Measurements from ENCODE around the gene MICU1. TPM values are rescaled to one million over a fixed set of nuclear protein-coding genes. Genes with fewer than 3 reads are reported as not detected.

Gene MICU1
- total and polyA plus RNA-seq, 2 of the 13 experiments (the other 11 are each of a cell fraction or from before 2014, with no cell fraction given) = 32.5 to 56.1 TPM

GRCh38 chr10:72354356-72355213, 271.3 kb downstream of the MICU1 start, which contains the start of gene DNAJB12 (continued):
- TF ChIP-seq ZNF687 (CRISPR knock-in tag; IDR thresholded peaks at IDR 0.05) = peak; percentile 84
- TF ChIP-seq MYNN (CRISPR knock-in tag; IDR thresholded peaks at IDR 0.05; ENCODE audit: low read depth) = no peak
- peak; percentile 91 for TF ChIP-seq GMEB1 (CRISPR knock-in tag; IDR thresholded peaks at IDR 0.05; ENCODE audit: borderline replicate concordance)
- TF ChIP-seq ZNF773 (CRISPR knock-in tag; IDR thresholded peaks at IDR 0.05; ENCODE audit: borderline replicate concordance) = peak; percentile 69; the same call in 1 of the 2 replicates
- peak; percentile 58; the same call in 1 of the 2 replicates for TF ChIP-seq GATAD2A (CRISPR knock-in tag; IDR thresholded peaks at IDR 0.05)
- TF ChIP-seq CERS6 (CRISPR knock-in tag; IDR thresholded peaks at IDR 0.05) = no peak
- TF ChIP-seq ZNF781 (CRISPR knock-in tag; IDR thresholded peaks at IDR 0.05; ENCODE audit: borderline replicate concordance, not compliant biosample characterization) = peak; percentile 82
- peak; percentile 44; the same call in 1 of the 2 replicates for TF ChIP-seq ZBTB26 (CRISPR knock-in tag; IDR thresholded peaks at IDR 0.05; ENCODE audit: borderline replicate concordance)
- no peak for TF ChIP-seq ZBTB49 (CRISPR knock-in tag; IDR thresholded peaks at IDR 0.05; ENCODE audit: borderline replicate concordance)
- peak; percentile 86 for TF ChIP-seq ZNF430 (CRISPR knock-in tag; IDR thresholded peaks at IDR 0.05)
- TF ChIP-seq RAD21 (CRISPR knock-in tag; IDR thresholded peaks at IDR 0.05) = no peak; the same call in 1 of the 2 replicates
- no peak for TF ChIP-seq KLF6 (CRISPR knock-in tag; IDR thresholded peaks at IDR 0.05)
- no peak for TF ChIP-seq GATA4 (IDR thresholded peaks at IDR 0.05; ENCODE audit: borderline replicate concordance, low read depth)
- TF ChIP-seq STAT5B (CRISPR knock-in tag; IDR thresholded peaks at IDR 0.05) = 0 out of 2 replicates have a peak, but pooled peaks have one; percentile 26
- peak; percentile 75 for TF ChIP-seq MED8 (CRISPR knock-in tag; IDR thresholded peaks at IDR 0.05; ENCODE audit: insufficient replicate concordance)

Measured in HepG2 (cell line).